Astrocyte (in vitro differentiated cells and primary cell): ENCODE results near the gene UBAC1. TPM values are rescaled to one million over a fixed set of nuclear protein-coding genes. Genes with fewer than 3 reads are reported as not detected.

ENCODE experiments used
- DNase-seq: peaks from one replicate; pipeline ENCODE4 v3.0.0-alpha.2; 2010; ENCODE audit warnings: low read depth
- FAIRE-seq: peaks from 2 replicates; lab custom pipeline; 2011; peaks lifted over from hg19 to GRCh38; lab: Jason Lieb, UNC
- H2AFZ ChIP-seq: 2 replicates; pipeline ENCODE4 v1.6.0; 2012; ENCODE audit warnings: low read depth, low read length, inconsistent platforms
- H3K27ac ChIP-seq: 2 replicates; pipeline ENCODE4 v1.5.1; 2011; ENCODE audit warnings: low read depth, low read length, inconsistent platforms
- H3K27me3 ChIP-seq: 2 replicates; pipeline ENCODE4 v1.6.0; 2011; ENCODE audit warnings: low read length, inconsistent platforms; ENCODE audit not compliant: insufficient read depth
- H3K36me3 ChIP-seq: 2 replicates; pipeline ENCODE4 v1.5.1; 2011; ENCODE audit warnings: low read length, inconsistent platforms; ENCODE audit not compliant: insufficient read depth
- H3K4me1 ChIP-seq: 2 replicates; pipeline ENCODE4 v1.5.1; 2011; ENCODE audit warnings: low read length, inconsistent platforms; ENCODE audit not compliant: insufficient read depth
- H3K4me2 ChIP-seq: 2 replicates; pipeline ENCODE4 v1.6.0; 2012; ENCODE audit warnings: low read length, inconsistent platforms
- H3K4me3 ChIP-seq: 2 replicates; pipeline ENCODE4 v1.5.1; 2011; ENCODE audit warnings: low read depth, mild to moderate bottlenecking, low read length, inconsistent platforms; ENCODE audit not compliant: insufficient read depth
- H3K79me2 ChIP-seq: 2 replicates; pipeline ENCODE4 v1.6.0; 2012; ENCODE audit warnings: mild to moderate bottlenecking, low read length, inconsistent platforms; ENCODE audit not compliant: insufficient read depth
- H3K9ac ChIP-seq: 2 replicates; pipeline ENCODE4 v1.6.0; 2012; ENCODE audit warnings: mild to moderate bottlenecking, low read length, inconsistent platforms
- H3K9me3 ChIP-seq: 2 replicates; pipeline ENCODE4 v1.5.1; 2012; ENCODE audit warnings: low read depth, mild to moderate bottlenecking, low read length, inconsistent platforms; ENCODE audit not compliant: insufficient read depth
- H4K20me1 ChIP-seq: 2 replicates; pipeline ENCODE4 v1.6.0; 2012; ENCODE audit warnings: low read length, inconsistent platforms; ENCODE audit not compliant: insufficient read depth
- H3K27ac Mint-ChIP-seq: one replicate; pipeline ENCODE4 v1.8.0; 2021; ENCODE audit warnings: mild to moderate bottlenecking, mixed read lengths; ENCODE audit not compliant: unreplicated experiment
- H3K27me3 Mint-ChIP-seq: one replicate; pipeline ENCODE4 v1.8.0; 2021; ENCODE audit warnings: low read depth, mixed read lengths; ENCODE audit not compliant: unreplicated experiment
- H3K36me3 Mint-ChIP-seq: one replicate; pipeline ENCODE4 v1.8.0; 2021; ENCODE audit warnings: low read depth, mixed read lengths; ENCODE audit not compliant: unreplicated experiment
- H3K4me1 Mint-ChIP-seq: one replicate; pipeline ENCODE4 v1.8.0; 2021; ENCODE audit warnings: low read depth, mixed read lengths; ENCODE audit not compliant: unreplicated experiment
- H3K4me3 Mint-ChIP-seq: one replicate; pipeline ENCODE4 v1.8.0; 2021; ENCODE audit warnings: mild to moderate bottlenecking, moderate library complexity, mixed read lengths; ENCODE audit not compliant: unreplicated experiment
- H3K9me3 Mint-ChIP-seq: one replicate; pipeline ENCODE4 v1.8.0; 2021; ENCODE audit warnings: mild to moderate bottlenecking, mixed read lengths; ENCODE audit not compliant: unreplicated experiment
- CTCF ChIP-seq: IDR thresholded peaks from 2 replicates; pipeline ENCODE4 v1.5.1; 2011; ENCODE audit warnings: low read depth, mild to moderate bottlenecking, inconsistent platforms, low read length, moderate library complexity; ENCODE audit not compliant: insufficient read depth
- EZH2 ChIP-seq: IDR thresholded peaks from 2 replicates; pipeline ENCODE4 v1.6.1; 2012; ENCODE audit warnings: mild to moderate bottlenecking, low read length, inconsistent platforms; ENCODE audit not compliant: insufficient read depth
- total RNA-seq: library from RNA; stranded (reverse); gene quantifications from 2 replicates; pipeline ENCODE4 v1.2.1, GENCODE V29; 2021

Gene UBAC1
- total RNA-seq, 1 donor from 2014 or later, result 31.8 TPM

DNA sequence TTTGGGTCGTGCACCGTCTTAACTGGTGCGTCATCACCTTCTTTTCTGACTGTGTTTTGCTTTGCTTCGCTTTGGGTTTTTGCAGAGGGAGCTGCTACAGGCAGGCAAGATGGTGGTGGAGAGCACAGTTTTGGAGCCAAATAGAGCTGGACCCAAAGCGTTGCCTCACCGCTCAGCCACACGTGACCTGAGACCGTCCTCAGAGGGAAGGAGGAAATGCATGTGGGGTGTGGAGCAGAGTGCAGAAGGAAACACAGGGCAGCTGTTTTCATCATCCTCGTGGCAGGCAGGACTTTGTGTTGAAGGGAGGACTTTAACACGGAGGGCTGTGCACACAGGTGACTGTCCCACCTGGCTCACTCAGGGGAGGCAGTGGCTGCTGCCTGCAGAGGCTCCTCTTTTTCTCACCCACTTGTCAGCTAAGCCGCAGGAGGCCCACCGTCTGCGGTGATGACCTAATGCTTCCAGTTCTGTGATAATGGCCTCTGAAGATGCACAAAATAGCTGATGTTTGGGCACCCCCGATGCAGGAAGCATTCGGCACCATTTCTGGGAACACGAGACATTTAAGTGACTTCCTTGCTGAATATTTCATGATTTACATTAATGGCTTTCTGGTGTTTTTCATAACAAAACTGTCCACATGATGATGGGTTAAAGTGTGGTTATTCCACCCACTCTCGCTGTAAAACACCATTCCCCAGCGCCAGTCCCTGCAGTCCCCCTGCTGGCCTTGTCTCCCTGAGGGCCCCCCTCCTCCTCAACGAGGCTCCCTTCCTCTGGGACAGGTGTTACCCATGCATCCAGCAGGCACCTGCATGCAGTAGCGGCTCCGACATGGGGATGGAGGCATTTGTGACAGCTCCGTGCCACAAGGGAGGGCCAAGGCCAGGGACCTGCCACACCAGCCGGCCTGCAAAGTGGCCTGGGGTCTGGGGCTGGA is 12.4 kb upstream of the UBAC1 start:
- no peaks in the 10 kb centered on the region for H3K36me3 Mint-ChIP-seq
- FAIRE-seq (no peak), DNase-seq (no peak)
- TF ChIP-seq EZH2 (no peak), CTCF (no peak)
- peaks cover 24% of the 10 kb centered on the region for H3K27me3 Mint-ChIP-seq
- Histone ChIP-seq H3K27me3 (peaks cover 3% of the 10 kb centered on the region), H3K36me3 (no peaks in the 10 kb centered on the region), H3K4me1 (no peaks in the 10 kb centered on the region), H3K27ac (no peak overlapping the region), H4K20me1 (peaks cover 4% of the 10 kb centered on the region), H3K79me2 (no peaks in the 10 kb centered on the region), H3K4me2 (no peak overlapping the region), H3K9me3 (no peaks in the 10 kb centered on the region), H2AFZ (no peak overlapping the region), H3K9ac (no peak overlapping the region), H3K4me3 (no peak overlapping the region)
- no peaks in the 10 kb centered on the region for H3K9me3 Mint-ChIP-seq
- H3K4me3 Mint-ChIP-seq, result no peak overlapping the region
- H3K4me1 Mint-ChIP-seq, result peaks cover 8% of the 10 kb centered on the region
- no peak overlapping the region for H3K27ac Mint-ChIP-seq

DNA sequence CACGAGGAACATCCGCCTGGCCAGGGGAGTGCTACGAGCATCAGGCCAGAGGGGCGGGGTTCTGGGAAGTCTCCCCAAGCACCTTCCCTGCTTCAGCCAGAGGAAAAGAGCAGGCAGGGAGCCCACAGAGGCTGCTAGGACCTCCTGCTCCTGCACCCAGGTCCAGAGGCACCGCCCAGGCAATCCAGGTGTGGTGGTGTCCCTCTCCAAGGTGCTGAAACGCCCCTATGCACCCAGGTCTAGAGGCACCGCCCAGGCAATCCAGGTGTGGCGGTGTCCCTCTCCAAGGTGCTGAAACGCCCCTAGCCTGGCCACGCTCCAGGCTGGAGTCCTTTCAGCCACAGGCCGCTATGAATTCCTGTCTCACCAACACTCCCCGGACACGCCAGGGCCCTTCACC is 10.7 kb upstream of the UBAC1 start:
- Mint-ChIP-seq H3K4me1 (peaks cover 15% of the 10 kb centered on the region), H3K36me3 (no peaks in the 10 kb centered on the region), H3K9me3 (no peaks in the 10 kb centered on the region), H3K27ac (no peak overlapping the region), H3K4me3 (no peak overlapping the region), H3K27me3 (peaks cover 26% of the 10 kb centered on the region)
- H3K27me3 ChIP-seq, result peaks cover 3% of the 10 kb centered on the region
- DNase-seq (no peak), FAIRE-seq (no peak)
- TF ChIP-seq CTCF, result no peak
- TF ChIP-seq EZH2, result no peak
- no peaks in the 10 kb centered on the region for H3K9me3 ChIP-seq
- H4K20me1 ChIP-seq, result peaks cover 10% of the 10 kb centered on the region
- H3K4me2 ChIP-seq, result no peak overlapping the region
- H3K27ac ChIP-seq, result no peak overlapping the region
- H3K79me2 ChIP-seq, result no peaks in the 10 kb centered on the region
- H3K4me1 ChIP-seq, result peaks cover 4% of the 10 kb centered on the region
- H2AFZ ChIP-seq, result no peak overlapping the region
- no peak overlapping the region for H3K9ac ChIP-seq
- no peaks in the 10 kb centered on the region for H3K36me3 ChIP-seq
- no peak overlapping the region for H3K4me3 ChIP-seq
